ENCODE data around the gene PANX1.
"Not testable (repeated sequence)": the region's sequence is repeated elsewhere in the genome, so short reads cannot be mapped to it uniquely, and the experiment has no call there.

The PANX1 gene, protein sequence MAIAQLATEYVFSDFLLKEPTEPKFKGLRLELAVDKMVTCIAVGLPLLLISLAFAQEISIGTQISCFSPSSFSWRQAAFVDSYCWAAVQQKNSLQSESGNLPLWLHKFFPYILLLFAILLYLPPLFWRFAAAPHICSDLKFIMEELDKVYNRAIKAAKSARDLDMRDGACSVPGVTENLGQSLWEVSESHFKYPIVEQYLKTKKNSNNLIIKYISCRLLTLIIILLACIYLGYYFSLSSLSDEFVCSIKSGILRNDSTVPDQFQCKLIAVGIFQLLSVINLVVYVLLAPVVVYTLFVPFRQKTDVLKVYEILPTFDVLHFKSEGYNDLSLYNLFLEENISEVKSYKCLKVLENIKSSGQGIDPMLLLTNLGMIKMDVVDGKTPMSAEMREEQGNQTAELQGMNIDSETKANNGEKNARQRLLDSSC

GRCh38 chr11:94128746-94129511 lies at the start of gene PANX1:
Gene PANX1, plus strand, starts transcription at chr11:94128841. Its CDS starts 472 bp downstream, at chr11:94129313.
- peak in 42 of 56 donors; percentile 33 to 82 (median 66) for DNase-seq

GRCh38 chr11:94084164-94084563 lies 44.5 kb upstream of the PANX1 start:
- no peak for DNase-seq

GRCh38 chr11:94088906-94089305 lies 39.7 kb upstream of the PANX1 start:
- DNase-seq: no peak

- DNase-seq: no peak
Measured at GRCh38 chr11:94089341-94089740, 39.3 kb upstream of the PANX1 start.

- DNase-seq: no peak
Measured at GRCh38 chr11:94090401-94090800, 38.2 kb upstream of the PANX1 start.

DNA sequence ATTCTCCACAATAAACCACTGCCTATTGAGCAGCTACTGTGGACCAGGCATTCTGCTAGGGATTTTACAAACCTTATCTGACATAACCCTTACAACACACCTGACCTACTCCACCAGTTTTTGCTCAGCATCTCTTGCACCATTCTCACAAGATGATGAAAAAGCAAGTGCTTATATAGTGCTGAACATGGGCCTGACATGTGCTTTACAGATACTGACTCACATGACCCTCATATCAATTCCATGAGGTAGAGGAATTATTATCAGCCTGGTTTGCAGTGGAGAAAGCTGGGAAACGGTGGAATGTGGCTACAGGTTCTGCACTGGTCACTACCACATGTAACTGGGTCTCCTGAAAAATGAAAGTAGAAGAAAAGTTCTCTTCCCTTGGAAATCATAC lies 37.5 kb upstream of the PANX1 start:
- DNase-seq: no peak

DNA sequence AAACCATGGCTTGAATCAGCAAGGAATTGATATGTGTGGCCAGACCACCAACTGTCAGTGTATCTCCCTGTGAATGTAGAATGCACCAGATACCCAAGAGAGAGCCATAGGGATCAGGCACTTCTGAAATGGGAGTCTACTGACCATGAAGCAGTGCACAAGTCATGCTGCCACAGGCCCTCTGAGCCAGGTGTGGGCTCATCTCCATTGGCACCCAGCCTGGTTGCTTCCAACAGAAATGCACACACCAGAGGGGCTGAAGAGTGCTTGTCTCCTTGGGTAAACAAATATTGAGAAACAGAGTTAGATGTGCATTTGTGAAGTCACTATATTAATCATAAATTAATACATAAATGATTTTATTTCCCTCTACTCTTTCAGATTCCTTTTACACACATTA lies 28.4 kb upstream of the PANX1 start:
- no peak for DNase-seq

DNA sequence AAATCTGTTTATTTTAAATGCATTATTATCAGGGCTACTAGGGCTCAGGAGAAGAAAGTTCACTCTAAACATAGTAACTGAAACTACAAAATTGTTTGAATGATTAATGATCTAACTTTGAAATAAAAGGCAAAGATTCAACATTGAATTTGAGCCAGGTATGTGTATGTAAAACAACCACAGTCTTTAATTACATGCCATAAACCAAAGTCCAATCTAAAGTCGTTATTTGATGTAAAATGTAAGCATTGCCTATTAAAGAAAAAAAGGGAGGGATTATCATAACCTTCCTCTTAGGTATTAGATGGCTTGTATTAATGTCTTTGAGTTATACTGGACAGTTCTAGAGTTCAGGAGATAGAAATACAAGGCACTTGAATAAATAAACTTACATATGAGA lies 25.2 kb upstream of the PANX1 start:
- no peak for DNase-seq

- DNase-seq: no peak
Measured at GRCh38 chr11:94104734-94105133, 23.9 kb upstream of the PANX1 start.

DNA sequence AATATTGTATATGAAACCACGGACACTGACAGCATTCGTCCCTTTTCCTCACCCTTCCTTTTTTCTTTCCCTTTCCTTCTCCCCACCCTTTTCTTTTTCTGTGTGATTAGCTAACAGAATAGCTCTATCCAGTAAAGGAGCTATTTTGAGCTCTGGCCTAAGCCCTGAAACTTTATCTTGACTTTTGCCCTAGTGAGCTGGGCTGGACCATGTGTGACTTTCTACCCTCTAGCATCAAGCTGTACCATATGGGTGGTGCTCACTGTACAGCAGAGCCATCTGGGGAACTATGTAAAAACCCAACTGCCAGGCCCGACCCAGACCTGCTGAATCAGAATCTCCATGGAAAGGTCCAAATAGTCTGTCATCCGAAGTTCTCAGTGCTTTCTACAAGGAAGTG lies 21.9 kb upstream of the PANX1 start:
- no peak for DNase-seq

DNA sequence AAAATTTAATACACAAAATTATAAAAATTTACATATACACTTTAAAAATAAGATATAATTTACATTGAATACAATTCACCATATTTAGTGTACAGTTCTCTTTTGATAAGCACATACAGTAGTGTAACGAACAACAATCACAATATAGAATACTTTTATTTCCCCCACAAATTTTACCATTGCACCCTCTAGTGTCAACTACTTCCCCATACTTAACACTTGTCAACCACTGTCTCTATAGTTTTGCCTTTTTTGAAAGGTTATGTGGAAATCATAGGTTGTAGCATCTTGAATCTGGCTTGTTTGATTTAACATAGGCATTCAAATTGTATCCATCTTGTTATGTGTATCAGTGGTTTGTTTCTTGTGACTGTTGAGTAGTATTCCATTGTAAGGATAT lies 21.3 kb upstream of the PANX1 start:
- DNase-seq: no peak

DNA sequence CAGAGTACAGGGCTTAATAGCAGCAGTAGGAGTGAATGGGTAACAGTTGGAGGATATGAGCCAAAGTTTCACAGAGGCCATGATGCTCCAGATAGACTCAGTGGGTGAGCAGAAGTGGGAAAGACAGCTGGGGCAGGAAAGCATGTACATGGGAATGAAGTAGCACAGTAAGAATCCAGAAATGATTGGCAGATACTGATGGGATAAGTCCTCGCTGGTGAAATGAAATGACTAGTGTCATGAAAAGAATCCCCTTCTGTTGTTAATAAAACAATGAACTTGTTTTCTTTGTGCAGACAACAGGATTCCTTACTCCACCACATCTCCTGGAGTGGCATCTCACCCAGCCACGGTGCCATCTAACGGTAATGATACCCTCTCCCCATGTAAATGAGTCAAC lies 17.4 kb upstream of the PANX1 start:
- DNase-seq: no peak

GRCh38 chr11:94111660-94112059 lies 17.0 kb upstream of the PANX1 start:
- no peak for DNase-seq

GRCh38 chr11:94112206-94112953 lies 16.3 kb upstream of the PANX1 start:
- DNase-seq: no peak

DNA sequence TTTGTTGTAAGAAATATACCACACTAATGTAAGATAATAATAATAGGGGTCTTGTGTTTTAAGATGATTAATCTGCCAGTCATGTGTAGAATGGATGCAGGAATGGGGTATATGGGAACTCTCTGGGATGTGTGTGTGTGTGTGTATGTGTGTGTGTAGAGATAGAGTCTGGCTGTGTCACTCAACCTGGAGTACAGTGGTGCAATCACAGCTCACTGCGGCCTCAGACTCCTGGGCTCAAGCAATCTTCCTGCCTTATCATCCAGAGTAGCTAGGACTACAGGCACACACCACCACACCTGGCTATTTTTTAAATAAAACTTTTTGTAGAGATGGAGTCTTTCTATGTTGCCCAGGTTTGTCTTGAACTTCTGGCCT lies 11.5 kb upstream of the PANX1 start:
- no peak for DNase-seq

GRCh38 chr11:94117871-94118270 lies 10.8 kb upstream of the PANX1 start:
- no peak for DNase-seq

GRCh38 chr11:94119676-94120075 lies 9.0 kb upstream of the PANX1 start:
- not testable (repeated sequence) for DNase-seq

GRCh38 chr11:94120516-94120915 lies 8.1 kb upstream of the PANX1 start:
- not testable (repeated sequence) for DNase-seq

DNA sequence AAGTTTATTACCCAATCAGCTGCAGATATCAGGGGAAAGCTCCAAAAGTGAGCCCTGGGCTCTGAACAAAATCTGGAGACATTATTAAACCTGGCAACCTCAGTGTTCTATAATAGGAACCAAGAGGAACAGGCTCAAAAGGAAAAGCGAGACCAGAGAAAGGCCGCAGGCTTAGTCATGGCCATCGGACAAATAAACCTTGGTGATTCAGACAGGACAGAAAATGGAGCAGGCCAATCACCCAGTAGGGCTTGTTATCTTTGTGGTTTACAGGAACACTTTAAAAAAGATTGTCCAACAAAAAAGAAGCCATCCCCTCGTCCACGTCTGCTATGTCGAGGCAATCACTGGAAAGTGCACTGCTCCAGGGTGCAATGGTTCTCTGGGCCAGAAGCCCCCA lies 7.7 kb upstream of the PANX1 start:
- no peak for DNase-seq

GRCh38 chr11:94125407-94126115 lies 3.1 kb upstream of the PANX1 start:
- no peak for DNase-seq

GRCh38 chr11:94127638-94128037 lies 1.0 kb upstream of the PANX1 start:
- DNase-seq: no peak
